K562 (cell line): ENCODE measurements around the gene TMEM187. TPM values are rescaled to one million over a fixed set of nuclear protein-coding genes. Genes with fewer than 3 reads are reported as not detected.
A peak's percentile ranks its signal among the peaks of the same experiment; 100 is the strongest.

Experiments used
- CC2D1A ChIP-seq: fragments of 450-650 bp; IDR thresholded peaks from 2 replicates; pipeline ENCODE4 v1.6.1; 2017; ENCODE audit warnings: mild to moderate bottlenecking
- CREBBP ChIP-seq: IDR thresholded peaks from one replicate; pipeline ENCODE4 v1.6.1; 2012; ENCODE audit warnings: low read depth, mild to moderate bottlenecking, control low read depth, inconsistent platforms, low read length
- L3MBTL2 ChIP-seq: fragments of 450-650 bp; IDR thresholded peaks from 2 replicates; pipeline ENCODE4 v1.6.1; 2016; ENCODE audit warnings: mild to moderate bottlenecking, moderate library complexity
- LEF1 ChIP-seq: fragments of 450-650 bp; IDR thresholded peaks from 2 replicates; pipeline ENCODE4 v1.6.1; 2016; ENCODE audit warnings: mild to moderate bottlenecking
- POLR2G ChIP-seq: fragments of 200-400 bp; formaldehyde crosslinking; IDR thresholded peaks from 2 replicates; pipeline ENCODE4 v1.6.1; 2017; ENCODE audit warnings: low read depth, mild to moderate bottlenecking, antibody characterized with exemption, low read length, moderate library complexity
- SP2 ChIP-seq: IDR thresholded peaks from 2 replicates; pipeline ENCODE4 v1.6.1; 2011; ENCODE audit warnings: mild to moderate bottlenecking, low read depth, low read length, moderate library complexity; ENCODE audit not compliant: poor library complexity, severe bottlenecking; ENCODE audit errors: extremely low read depth
- TEAD1 ChIP-seq, 2 experiments: fragments of 450-650 bp in 1 of 2; sonication (generic) in 1 of 2; formaldehyde crosslinking; IDR thresholded peaks; 2 replicates each; pipeline versions ENCODE4 v1.4.0 to v1.8.0; 2020 to 2022; ENCODE audit warnings: mild to moderate bottlenecking in 2 of 2, missing genetic modification reagents in 1 of 2
- XRCC5 ChIP-seq: fragments of 200-400 bp; formaldehyde crosslinking; IDR thresholded peaks from 2 replicates; pipeline ENCODE4 v1.6.1; 2017; ENCODE audit warnings: low read depth, mild to moderate bottlenecking, low read length
- ZNF696 ChIP-seq: fragments of 250-450 bp; sonication (Bioruptor Pico); conservative IDR thresholded peaks from 2 replicates; pipeline ENCODE4 v1.4.0; 2020; ENCODE audit warnings: mild to moderate bottlenecking, moderate library complexity
- ZSCAN32 ChIP-seq: fragments of 450-650 bp; formaldehyde crosslinking; IDR thresholded peaks from 2 replicates; pipeline ENCODE4 v1.4.0; 2020; ENCODE audit warnings: mild to moderate bottlenecking, moderate library complexity
- polyA plus RNA-seq, 8 experiments: library from polyadenylated mRNA; depleted of rRNA in 4 of 8; stranded (reverse) in 5 of 8; unstranded in 3 of 8; fragments of >200 nt; fragmentation: Nextera tagmentation in 2 of 8; fragmentation: Illumina TruSeq in 1 of 8; extraction: Ambion mirVana in 2 of 8; extraction: Trizol in 1 of 8; gene quantifications; 2 replicates each; pipeline versions ENCODE4 v1.2.1 to v1.2.3, GENCODE V29; 2011 to 2014; ENCODE audit warnings: inconsistent platforms in 1 of 8, missing spikeins in 1 of 8
- total RNA-seq, 7 experiments: library from RNA; depleted of rRNA in 6 of 7; stranded (reverse); fragments of >200 nt in 6 of 7; fragmentation: Illumina TruSeq in 2 of 7; extraction: Trizol in 2 of 7; gene quantifications; 2 replicates each; pipeline versions ENCODE4 v1.2.1 to v1.2.3, GENCODE V29; 2011 to 2021; ENCODE audit warnings: low replicate concordance in 1 of 7
- TF ChIP-seq, protein P1 (sequence below): sonication (generic); formaldehyde crosslinking; IDR thresholded peaks from 2 replicates; pipeline ENCODE4 v1.8.0; 2022; ENCODE audit warnings: missing genetic modification reagents, mild to moderate bottlenecking, borderline replicate concordance
- TF ChIP-seq, protein P2 (sequence below), 2 experiments: fragments of 150-350 bp in 1 of 2; IDR thresholded peaks; 2 replicates each; pipeline ENCODE4 v1.6.1; 2012 to 2016; ENCODE audit warnings: low read depth in 2 of 2, low read length in 2 of 2, mild to moderate bottlenecking in 1 of 2, moderate library complexity in 1 of 2
- TF ChIP-seq, protein P3 (sequence below): fragments of 450-650 bp; IDR thresholded peaks from 2 replicates; pipeline ENCODE4 v1.6.1; 2017; ENCODE audit warnings: antibody characterized with exemption, mild to moderate bottlenecking
- TF ChIP-seq, protein P4 (sequence below), 3 experiments: IDR thresholded peaks in 2 of 3; conservative IDR thresholded peaks in 1 of 3; 2 replicates each; pipeline ENCODE4 v1.5.1; 2011 to 2012; ENCODE audit warnings: low read length in 3 of 3, mild to moderate bottlenecking in 3 of 3, control low read depth in 2 of 3, improper control_type of control experiment in 1 of 3, inconsistent platforms in 1 of 3, low read depth in 1 of 3, mixed read lengths in 1 of 3, moderate library complexity in 1 of 3; ENCODE audit not compliant: insufficient read depth in 2 of 3

TMEM187 gene
- total and polyA plus RNA-seq, 9 of the 15 experiments (the other 6 are each of a cell fraction or from before 2014, with no cell fraction given), result 0.13 to 6.4 (median 1.6) TPM

DNA sequence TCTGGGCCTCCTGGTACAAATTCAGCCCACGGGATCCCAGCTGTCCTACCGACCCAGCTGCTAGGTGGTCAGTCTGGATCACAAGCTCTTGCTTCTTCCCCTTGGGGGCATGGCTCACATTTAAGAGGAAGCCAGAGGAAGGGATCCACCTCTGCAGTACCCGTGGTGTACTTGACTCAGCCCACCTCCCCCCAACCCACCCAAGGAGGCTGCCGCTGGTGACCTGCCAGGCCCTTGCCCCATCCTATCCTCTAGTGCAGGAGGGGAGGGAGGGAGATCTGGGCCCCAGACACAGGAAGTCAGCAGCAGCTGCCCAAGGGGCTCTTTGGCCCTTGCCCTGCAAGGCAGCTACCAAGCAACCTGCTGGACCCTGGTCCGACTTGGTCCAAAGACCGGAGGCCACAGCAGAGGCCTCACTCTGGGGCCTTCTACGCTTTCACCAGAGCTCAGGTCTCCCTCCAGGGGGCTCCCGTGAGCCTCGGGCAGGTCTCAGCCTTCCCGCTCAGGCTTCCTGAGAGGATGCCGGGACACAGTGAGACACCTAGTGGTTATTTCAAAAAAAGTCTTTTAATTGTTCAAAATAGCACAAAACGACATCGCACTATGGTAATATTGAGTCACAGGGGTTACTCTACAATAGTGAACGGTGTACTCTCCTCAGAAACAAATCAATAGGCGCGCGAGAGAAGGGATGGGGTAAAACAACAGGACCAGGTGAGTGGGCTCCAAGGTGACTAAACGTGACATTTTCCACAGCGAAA is 25.4 kb upstream of the TMEM187 start (continued):
- TF ChIP-seq, protein P1, sequence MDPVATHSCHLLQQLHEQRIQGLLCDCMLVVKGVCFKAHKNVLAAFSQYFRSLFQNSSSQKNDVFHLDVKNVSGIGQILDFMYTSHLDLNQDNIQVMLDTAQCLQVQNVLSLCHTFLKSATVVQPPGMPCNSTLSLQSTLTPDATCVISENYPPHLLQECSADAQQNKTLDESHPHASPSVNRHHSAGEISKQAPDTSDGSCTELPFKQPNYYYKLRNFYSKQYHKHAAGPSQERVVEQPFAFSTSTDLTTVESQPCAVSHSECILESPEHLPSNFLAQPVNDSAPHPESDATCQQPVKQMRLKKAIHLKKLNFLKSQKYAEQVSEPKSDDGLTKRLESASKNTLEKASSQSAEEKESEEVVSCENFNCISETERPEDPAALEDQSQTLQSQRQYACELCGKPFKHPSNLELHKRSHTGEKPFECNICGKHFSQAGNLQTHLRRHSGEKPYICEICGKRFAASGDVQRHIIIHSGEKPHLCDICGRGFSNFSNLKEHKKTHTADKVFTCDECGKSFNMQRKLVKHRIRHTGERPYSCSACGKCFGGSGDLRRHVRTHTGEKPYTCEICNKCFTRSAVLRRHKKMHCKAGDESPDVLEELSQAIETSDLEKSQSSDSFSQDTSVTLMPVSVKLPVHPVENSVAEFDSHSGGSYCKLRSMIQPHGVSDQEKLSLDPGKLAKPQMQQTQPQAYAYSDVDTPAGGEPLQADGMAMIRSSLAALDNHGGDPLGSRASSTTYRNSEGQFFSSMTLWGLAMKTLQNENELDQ (CRISPR knock-in tag), result no peak
- no peak for TF ChIP-seq CREBBP
- TF ChIP-seq, protein P2, sequence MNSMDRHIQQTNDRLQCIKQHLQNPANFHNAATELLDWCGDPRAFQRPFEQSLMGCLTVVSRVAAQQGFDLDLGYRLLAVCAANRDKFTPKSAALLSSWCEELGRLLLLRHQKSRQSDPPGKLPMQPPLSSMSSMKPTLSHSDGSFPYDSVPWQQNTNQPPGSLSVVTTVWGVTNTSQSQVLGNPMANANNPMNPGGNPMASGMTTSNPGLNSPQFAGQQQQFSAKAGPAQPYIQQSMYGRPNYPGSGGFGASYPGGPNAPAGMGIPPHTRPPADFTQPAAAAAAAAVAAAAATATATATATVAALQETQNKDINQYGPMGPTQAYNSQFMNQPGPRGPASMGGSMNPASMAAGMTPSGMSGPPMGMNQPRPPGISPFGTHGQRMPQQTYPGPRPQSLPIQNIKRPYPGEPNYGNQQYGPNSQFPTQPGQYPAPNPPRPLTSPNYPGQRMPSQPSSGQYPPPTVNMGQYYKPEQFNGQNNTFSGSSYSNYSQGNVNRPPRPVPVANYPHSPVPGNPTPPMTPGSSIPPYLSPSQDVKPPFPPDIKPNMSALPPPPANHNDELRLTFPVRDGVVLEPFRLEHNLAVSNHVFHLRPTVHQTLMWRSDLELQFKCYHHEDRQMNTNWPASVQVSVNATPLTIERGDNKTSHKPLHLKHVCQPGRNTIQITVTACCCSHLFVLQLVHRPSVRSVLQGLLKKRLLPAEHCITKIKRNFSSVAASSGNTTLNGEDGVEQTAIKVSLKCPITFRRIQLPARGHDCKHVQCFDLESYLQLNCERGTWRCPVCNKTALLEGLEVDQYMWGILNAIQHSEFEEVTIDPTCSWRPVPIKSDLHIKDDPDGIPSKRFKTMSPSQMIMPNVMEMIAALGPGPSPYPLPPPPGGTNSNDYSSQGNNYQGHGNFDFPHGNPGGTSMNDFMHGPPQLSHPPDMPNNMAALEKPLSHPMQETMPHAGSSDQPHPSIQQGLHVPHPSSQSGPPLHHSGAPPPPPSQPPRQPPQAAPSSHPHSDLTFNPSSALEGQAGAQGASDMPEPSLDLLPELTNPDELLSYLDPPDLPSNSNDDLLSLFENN (IDR thresholded peaks at IDR 0.05; ENCODE audit: low read depth in 2 of 2, low read length in 2 of 2), result no peak
- TF ChIP-seq XRCC5, result 0 out of 2 replicates have a peak, but pooled peaks have one; percentile 51
- TF ChIP-seq L3MBTL2, result peak; percentile 37; the same call in 1 of the 2 replicates
- TF ChIP-seq, protein P3, sequence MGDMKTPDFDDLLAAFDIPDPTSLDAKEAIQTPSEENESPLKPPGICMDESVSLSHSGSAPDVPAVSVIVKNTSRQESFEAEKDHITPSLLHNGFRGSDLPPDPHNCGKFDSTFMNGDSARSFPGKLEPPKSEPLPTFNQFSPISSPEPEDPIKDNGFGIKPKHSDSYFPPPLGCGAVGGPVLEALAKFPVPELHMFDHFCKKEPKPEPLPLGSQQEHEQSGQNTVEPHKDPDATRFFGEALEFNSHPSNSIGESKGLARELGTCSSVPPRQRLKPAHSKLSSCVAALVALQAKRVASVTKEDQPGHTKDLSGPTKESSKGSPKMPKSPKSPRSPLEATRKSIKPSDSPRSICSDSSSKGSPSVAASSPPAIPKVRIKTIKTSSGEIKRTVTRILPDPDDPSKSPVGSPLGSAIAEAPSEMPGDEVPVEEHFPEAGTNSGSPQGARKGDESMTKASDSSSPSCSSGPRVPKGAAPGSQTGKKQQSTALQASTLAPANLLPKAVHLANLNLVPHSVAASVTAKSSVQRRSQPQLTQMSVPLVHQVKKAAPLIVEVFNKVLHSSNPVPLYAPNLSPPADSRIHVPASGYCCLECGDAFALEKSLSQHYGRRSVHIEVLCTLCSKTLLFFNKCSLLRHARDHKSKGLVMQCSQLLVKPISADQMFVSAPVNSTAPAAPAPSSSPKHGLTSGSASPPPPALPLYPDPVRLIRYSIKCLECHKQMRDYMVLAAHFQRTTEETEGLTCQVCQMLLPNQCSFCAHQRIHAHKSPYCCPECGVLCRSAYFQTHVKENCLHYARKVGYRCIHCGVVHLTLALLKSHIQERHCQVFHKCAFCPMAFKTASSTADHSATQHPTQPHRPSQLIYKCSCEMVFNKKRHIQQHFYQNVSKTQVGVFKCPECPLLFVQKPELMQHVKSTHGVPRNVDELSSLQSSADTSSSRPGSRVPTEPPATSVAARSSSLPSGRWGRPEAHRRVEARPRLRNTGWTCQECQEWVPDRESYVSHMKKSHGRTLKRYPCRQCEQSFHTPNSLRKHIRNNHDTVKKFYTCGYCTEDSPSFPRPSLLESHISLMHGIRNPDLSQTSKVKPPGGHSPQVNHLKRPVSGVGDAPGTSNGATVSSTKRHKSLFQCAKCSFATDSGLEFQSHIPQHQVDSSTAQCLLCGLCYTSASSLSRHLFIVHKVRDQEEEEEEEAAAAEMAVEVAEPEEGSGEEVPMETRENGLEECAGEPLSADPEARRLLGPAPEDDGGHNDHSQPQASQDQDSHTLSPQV, result peak; percentile 75
- TF ChIP-seq, protein P4, sequence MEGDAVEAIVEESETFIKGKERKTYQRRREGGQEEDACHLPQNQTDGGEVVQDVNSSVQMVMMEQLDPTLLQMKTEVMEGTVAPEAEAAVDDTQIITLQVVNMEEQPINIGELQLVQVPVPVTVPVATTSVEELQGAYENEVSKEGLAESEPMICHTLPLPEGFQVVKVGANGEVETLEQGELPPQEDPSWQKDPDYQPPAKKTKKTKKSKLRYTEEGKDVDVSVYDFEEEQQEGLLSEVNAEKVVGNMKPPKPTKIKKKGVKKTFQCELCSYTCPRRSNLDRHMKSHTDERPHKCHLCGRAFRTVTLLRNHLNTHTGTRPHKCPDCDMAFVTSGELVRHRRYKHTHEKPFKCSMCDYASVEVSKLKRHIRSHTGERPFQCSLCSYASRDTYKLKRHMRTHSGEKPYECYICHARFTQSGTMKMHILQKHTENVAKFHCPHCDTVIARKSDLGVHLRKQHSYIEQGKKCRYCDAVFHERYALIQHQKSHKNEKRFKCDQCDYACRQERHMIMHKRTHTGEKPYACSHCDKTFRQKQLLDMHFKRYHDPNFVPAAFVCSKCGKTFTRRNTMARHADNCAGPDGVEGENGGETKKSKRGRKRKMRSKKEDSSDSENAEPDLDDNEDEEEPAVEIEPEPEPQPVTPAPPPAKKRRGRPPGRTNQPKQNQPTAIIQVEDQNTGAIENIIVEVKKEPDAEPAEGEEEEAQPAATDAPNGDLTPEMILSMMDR (IDR thresholded peaks at IDR 0.05 in 2 of 3, conservative IDR thresholded peaks at IDR 0.05 in 1 of 3; ENCODE audit: insufficient read depth in 2 of 3, low read depth in 1 of 3, low read length in 3 of 3), result peak; percentile 97 to 99 (median 99)
- TF ChIP-seq CC2D1A, result no peak
- TF ChIP-seq SP2, result no peak
- no peak for TF ChIP-seq ZSCAN32 (CRISPR knock-in tag)
- 0 out of 4 replicates have a peak, but pooled peaks of 1 of the 2 experiments have one; percentile 35 for TF ChIP-seq TEAD1 (CRISPR knock-in tag; IDR thresholded peaks at IDR 0.05)
- no peak; the same call in 1 of the 2 replicates for TF ChIP-seq POLR2G
- TF ChIP-seq LEF1, result no peak
- TF ChIP-seq ZNF696 (CRISPR knock-in tag), result no peak
